ENCODE data around the gene LCE4A.

Gene LCE4A

DNA sequence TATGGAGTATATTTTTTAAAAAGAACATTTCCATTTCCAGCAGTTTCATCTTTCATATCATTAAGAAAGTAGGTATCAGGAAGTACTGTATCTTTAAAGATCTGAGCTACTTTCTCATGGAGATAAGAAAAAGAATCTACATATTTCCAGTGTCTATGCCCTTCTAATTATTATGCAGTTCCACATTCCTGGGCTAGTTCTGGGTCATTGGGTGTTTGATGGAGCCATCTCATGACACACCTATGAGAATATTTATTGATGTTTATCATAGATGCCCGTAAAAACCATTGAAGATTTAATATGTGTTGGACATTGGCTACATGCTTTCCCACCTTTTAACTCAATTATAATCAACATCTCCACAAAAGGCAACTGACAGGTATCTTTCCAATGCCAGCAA, 21.0 kb downstream of the LCE4A start:
- no peak for TF ChIP-seq CTCF (IDR thresholded peaks at IDR 0.05; ENCODE audit: extremely low read depth, missing control alignments)
- DNase-seq (ENCODE audit: low spot score), result no peak

DNA sequence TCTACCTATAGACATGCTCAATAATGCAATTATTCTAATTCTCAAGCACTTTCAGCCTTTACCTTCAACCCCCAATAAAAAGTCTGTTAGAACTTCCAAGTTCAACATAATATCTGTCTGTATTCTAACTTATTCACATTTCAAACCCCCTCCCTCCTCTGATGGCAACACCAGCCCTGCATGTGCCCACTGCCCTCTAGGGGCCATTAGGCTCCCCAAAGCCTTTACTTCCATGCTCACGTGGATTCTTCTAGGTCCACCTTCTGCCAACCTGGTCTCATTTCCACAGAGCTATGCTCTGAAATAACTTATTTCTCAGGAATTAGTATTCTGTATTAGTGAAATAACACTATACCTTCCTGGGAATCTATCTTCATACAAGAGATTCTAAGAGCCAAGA, 27.7 kb downstream of the LCE4A start:
- no peak for DNase-seq (ENCODE audit: low spot score)
- peak; percentile 37 for TF ChIP-seq CTCF (IDR thresholded peaks at IDR 0.05; ENCODE audit: extremely low read depth, missing control alignments)

GRCh38 chr1:152737997-152738396, 30.0 kb downstream of the LCE4A start:
- DNase-seq (ENCODE audit: low spot score), result no peak
- TF ChIP-seq CTCF (IDR thresholded peaks at IDR 0.05; ENCODE audit: extremely low read depth, missing control alignments), result no peak

DNA sequence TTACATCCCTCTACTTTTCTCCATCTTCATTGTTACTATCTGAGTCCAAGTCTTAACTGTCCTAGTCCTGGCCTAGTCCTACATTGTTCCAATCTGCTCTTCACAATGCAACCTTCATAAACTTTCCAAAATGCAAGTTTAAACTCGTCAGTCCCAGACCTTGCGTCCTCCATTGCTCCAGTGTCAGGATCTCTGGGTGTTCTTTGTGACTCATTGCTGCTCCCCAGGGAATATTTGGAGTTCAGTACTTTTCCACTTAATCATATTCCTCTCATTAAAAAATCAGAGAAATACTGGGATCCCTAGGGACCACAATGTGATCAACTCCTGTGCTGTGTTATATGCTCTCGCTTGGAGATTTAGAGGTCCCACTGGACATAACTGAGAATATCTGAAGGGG, 31.9 kb downstream of the LCE4A start:
- no peak for DNase-seq (ENCODE audit: low spot score)
- no peak for TF ChIP-seq CTCF (IDR thresholded peaks at IDR 0.05; ENCODE audit: extremely low read depth, missing control alignments)

- no peak for DNase-seq (ENCODE audit: low spot score)
- no peak for TF ChIP-seq CTCF (IDR thresholded peaks at IDR 0.05; ENCODE audit: extremely low read depth, missing control alignments)
Observed at GRCh38 chr1:152741656-152742055, 33.7 kb downstream of the LCE4A start.

- TF ChIP-seq CTCF (IDR thresholded peaks at IDR 0.05; ENCODE audit: extremely low read depth, missing control alignments), result no peak
- DNase-seq (ENCODE audit: low spot score), result no peak
Observed at GRCh38 chr1:152743371-152744145, 35.6 kb downstream of the LCE4A start.

- no peak for DNase-seq (ENCODE audit: low spot score)
- no peak for TF ChIP-seq CTCF (IDR thresholded peaks at IDR 0.05; ENCODE audit: extremely low read depth, missing control alignments)
Observed at GRCh38 chr1:152745289-152745704, 37.3 kb downstream of the LCE4A start.

All from GM20000 (cell line).